Effector memory CD4-positive, alpha-beta T cell (primary cell): Measurements from ENCODE around the gene MNX1.

Source experiments
- DNase-seq, 3 donors: peaks; one replicate each; pipeline ENCODE4 v3.0.0-alpha.2; 2020
- H3K27ac ChIP-seq: 2 replicates; pipeline ENCODE4 v1.7.0; 2013; ENCODE audit warnings: mild to moderate bottlenecking, low read length, moderate library complexity; ENCODE audit not compliant: insufficient read depth, poor library complexity, severe bottlenecking
- H3K27me3 ChIP-seq: replicated peaks from 2 replicates; pipeline ENCODE4 v1.7.0; 2013; ENCODE audit warnings: mild to moderate bottlenecking, low read length; ENCODE audit not compliant: insufficient read depth, control insufficient read depth, poor library complexity, severe bottlenecking
- H3K36me3 ChIP-seq: 2 replicates; pipeline ENCODE4 v1.7.0; 2013; ENCODE audit warnings: mild to moderate bottlenecking, low read length, moderate library complexity; ENCODE audit not compliant: control insufficient read depth, insufficient read depth
- H3K4me1 ChIP-seq: 2 replicates; pipeline ENCODE4 v1.7.0; 2013; ENCODE audit warnings: low read length, mild to moderate bottlenecking; ENCODE audit not compliant: control insufficient read depth, insufficient read depth, poor library complexity, severe bottlenecking
- H3K4me3 ChIP-seq: 2 replicates; pipeline ENCODE4 v1.7.0; 2013; ENCODE audit warnings: low read length, low read depth, mild to moderate bottlenecking; ENCODE audit not compliant: insufficient read depth, poor library complexity, severe bottlenecking
- H3K9me3 ChIP-seq: 2 replicates; pipeline ENCODE4 v1.7.0; 2013; ENCODE audit warnings: mild to moderate bottlenecking, low read length, moderate library complexity; ENCODE audit not compliant: control insufficient read depth

The MNX1 gene

DNA sequence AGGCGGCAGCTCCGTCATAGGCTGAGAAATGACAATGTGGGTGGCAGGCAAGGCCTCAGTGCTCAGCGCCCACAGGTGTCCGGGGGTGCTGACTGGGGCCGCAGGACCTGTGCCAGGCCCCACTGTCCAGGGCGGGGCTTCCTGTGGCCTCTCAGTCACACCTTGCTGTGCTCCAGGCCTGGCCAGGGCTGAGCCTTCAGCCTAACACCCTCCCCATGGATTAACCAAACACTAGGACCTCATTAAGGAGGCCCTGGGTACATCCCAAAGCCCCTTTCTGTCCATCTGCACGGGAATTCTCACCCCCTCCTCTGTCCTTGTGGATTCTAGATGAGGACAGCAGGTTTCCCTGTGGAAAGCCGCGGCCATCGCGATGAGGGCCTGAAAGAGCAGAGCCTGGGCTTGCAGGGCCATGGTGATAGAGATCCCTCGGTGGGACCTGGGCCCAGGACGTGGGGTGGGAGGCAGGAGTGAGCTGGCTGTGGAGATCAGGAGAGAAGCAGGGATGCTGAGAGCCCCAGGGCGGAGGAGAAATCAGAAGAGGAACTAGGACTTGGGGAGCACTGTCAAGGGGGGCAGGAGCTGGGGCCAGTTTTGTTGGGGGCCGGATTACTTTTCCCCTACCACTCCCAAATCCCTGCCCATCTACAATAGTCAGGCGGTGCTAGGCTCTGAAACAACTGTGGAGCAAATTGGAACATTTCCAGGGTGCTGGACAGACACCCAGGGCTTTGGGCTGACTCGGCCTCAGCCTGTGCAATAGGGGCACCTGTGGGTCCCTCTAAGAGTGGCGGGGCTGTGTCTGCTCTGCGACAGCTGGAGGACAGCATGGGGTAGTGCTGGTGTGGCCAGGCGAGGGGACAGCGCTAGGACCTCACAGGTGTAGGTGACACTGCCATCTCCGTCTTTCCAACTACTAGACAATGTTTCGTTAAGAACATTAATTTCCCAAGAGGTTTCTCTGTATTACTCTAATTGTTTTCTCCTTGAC lies 23.3 kb upstream of the MNX1 start:
- Histone ChIP-seq H3K36me3 (no peaks in the 10 kb centered on the region), H3K4me1 (no peaks in the 10 kb centered on the region), H3K27ac (no peak overlapping the region), H3K9me3 (no peaks in the 10 kb centered on the region), H3K4me3 (no peak overlapping the region), H3K27me3 (no peaks in the 10 kb centered on the region)
- DNase-seq: no peak

GRCh38 chr7:157032644-157033482 lies 22.4 kb upstream of the MNX1 start:
- H3K36me3 ChIP-seq: no peaks in the 10 kb centered on the region
- H3K9me3 ChIP-seq: no peaks in the 10 kb centered on the region
- H3K4me1 ChIP-seq: no peaks in the 10 kb centered on the region
- no peak overlapping the region for H3K4me3 ChIP-seq
- no peak overlapping the region for H3K27ac ChIP-seq
- H3K27me3 ChIP-seq: peaks cover 4% of the 10 kb centered on the region
- no peak for DNase-seq

DNA sequence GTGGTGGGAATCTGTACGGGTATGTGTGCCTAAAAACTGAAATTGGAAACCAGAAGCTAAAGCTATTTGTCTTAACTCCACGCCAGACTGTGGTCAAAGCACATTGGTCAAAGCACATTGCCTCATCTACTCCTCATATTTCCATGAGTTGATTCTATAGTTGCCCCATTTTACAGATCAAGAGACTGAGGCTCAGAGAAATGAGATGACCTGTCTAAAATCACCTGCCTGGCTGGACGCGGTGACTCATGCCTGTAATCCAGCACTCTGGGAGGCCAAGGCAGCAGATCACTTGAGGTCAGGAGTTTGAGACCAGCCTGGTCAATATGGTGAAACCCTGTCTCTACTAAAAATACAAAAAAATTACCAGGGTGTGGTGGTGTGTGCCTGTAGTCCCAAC lies 21.7 kb upstream of the MNX1 start:
- Histone ChIP-seq H3K27me3 (peaks cover 4% of the 10 kb centered on the region), H3K4me3 (no peak overlapping the region), H3K27ac (no peak overlapping the region), H3K9me3 (no peaks in the 10 kb centered on the region), H3K4me1 (no peaks in the 10 kb centered on the region), H3K36me3 (no peaks in the 10 kb centered on the region)
- no peak for DNase-seq

- H3K27ac ChIP-seq: no peak overlapping the region
- peaks cover 4% of the 10 kb centered on the region for H3K27me3 ChIP-seq
- H3K36me3 ChIP-seq: no peaks in the 10 kb centered on the region
- DNase-seq: no peak
- no peaks in the 10 kb centered on the region for H3K4me1 ChIP-seq
- no peak overlapping the region for H3K4me3 ChIP-seq
- H3K9me3 ChIP-seq: no peaks in the 10 kb centered on the region
These were observed 17.9 kb upstream of the MNX1 start for GRCh38 chr7:157028199-157028903.

GRCh38 chr7:157027568-157028198 lies 17.2 kb upstream of the MNX1 start:
- H3K36me3 ChIP-seq: no peaks in the 10 kb centered on the region
- DNase-seq: no peak
- H3K9me3 ChIP-seq: no peaks in the 10 kb centered on the region
- peaks cover 9% of the 10 kb centered on the region for H3K27me3 ChIP-seq
- H3K4me1 ChIP-seq: no peaks in the 10 kb centered on the region
- no peak overlapping the region for H3K4me3 ChIP-seq
- no peak overlapping the region for H3K27ac ChIP-seq

- no peaks in the 10 kb centered on the region for H3K9me3 ChIP-seq
- H3K27ac ChIP-seq: no peak overlapping the region
- peaks cover 35% of the 10 kb centered on the region for H3K27me3 ChIP-seq
- no peak for DNase-seq
- no peaks in the 10 kb centered on the region for H3K36me3 ChIP-seq
- no peak overlapping the region for H3K4me3 ChIP-seq
- peaks cover 19% of the 10 kb centered on the region for H3K4me1 ChIP-seq
These were observed 14.3 kb upstream of the MNX1 start for GRCh38 chr7:157024716-157025115.

DNA sequence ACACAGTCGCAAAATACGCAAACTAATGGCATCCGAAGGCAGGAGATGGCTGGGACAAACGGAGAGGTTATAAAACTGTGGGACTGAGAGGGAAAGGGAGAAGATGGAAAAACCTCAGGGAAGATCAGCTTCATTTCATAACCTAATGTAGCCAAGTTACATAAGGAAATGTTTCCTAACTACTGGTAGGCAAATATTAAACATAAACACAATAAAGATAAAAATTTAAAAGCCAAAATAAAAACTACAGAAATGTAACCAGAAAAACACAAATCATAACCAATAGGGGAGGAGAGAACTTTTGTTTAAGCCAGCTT lies 13.1 kb upstream of the MNX1 start:
- Histone ChIP-seq H3K4me1 (peaks cover 26% of the 10 kb centered on the region), H3K9me3 (no peaks in the 10 kb centered on the region), H3K4me3 (no peak overlapping the region), H3K36me3 (no peaks in the 10 kb centered on the region), H3K27ac (no peak overlapping the region), H3K27me3 (peaks cover 42% of the 10 kb centered on the region)
- no peak for DNase-seq

- Histone ChIP-seq H3K4me1 (peaks cover 26% of the 10 kb centered on the region), H3K4me3 (no peak overlapping the region), H3K27ac (no peak overlapping the region), H3K27me3 (peaks cover 44% of the 10 kb centered on the region), H3K9me3 (no peaks in the 10 kb centered on the region), H3K36me3 (no peaks in the 10 kb centered on the region)
- DNase-seq: no peak
These were observed 12.5 kb upstream of the MNX1 start for GRCh38 chr7:157022681-157023588.
